Nephron progenitor cell (in vitro differentiated cells): ENCODE results near the gene GFOD1.

Source experiments
- DNase-seq: peaks from one replicate; pipeline ENCODE4 v3.0.0; 2021
- H3K27ac Mint-ChIP-seq: 2 replicates; pipeline ENCODE4 v1.8.0; 2021; ENCODE audit warnings: mild to moderate bottlenecking, moderate library complexity, mixed read lengths
- H3K27me3 Mint-ChIP-seq: 2 replicates; pipeline ENCODE4 v1.8.0; 2021; ENCODE audit warnings: mild to moderate bottlenecking, low read depth, mixed read lengths; ENCODE audit not compliant: poor library complexity
- H3K36me3 Mint-ChIP-seq: 2 replicates; pipeline ENCODE4 v1.8.0; 2021; ENCODE audit warnings: low read depth, mixed read lengths
- H3K4me1 Mint-ChIP-seq: 2 replicates; pipeline ENCODE4 v1.8.0; 2021; ENCODE audit warnings: mixed read lengths
- H3K4me3 Mint-ChIP-seq: 2 replicates; pipeline ENCODE4 v1.8.0; 2021; ENCODE audit warnings: mild to moderate bottlenecking, moderate library complexity, mixed read lengths
- H3K9me3 Mint-ChIP-seq: 2 replicates; pipeline ENCODE4 v1.8.0; 2021; ENCODE audit warnings: mild to moderate bottlenecking, moderate library complexity, mixed read lengths
- TF ChIP-seq, protein P1 (sequence below): fragments of 200-600 bp; sonication (generic); IDR thresholded peaks from 2 replicates; pipeline ENCODE4 v1.5.0; 2021; ENCODE audit warnings: antibody characterized with exemption

Gene GFOD1

GRCh38 chr6:13398069-13398381, 89.4 kb downstream of the GFOD1 start:
- TF ChIP-seq, protein P1, sequence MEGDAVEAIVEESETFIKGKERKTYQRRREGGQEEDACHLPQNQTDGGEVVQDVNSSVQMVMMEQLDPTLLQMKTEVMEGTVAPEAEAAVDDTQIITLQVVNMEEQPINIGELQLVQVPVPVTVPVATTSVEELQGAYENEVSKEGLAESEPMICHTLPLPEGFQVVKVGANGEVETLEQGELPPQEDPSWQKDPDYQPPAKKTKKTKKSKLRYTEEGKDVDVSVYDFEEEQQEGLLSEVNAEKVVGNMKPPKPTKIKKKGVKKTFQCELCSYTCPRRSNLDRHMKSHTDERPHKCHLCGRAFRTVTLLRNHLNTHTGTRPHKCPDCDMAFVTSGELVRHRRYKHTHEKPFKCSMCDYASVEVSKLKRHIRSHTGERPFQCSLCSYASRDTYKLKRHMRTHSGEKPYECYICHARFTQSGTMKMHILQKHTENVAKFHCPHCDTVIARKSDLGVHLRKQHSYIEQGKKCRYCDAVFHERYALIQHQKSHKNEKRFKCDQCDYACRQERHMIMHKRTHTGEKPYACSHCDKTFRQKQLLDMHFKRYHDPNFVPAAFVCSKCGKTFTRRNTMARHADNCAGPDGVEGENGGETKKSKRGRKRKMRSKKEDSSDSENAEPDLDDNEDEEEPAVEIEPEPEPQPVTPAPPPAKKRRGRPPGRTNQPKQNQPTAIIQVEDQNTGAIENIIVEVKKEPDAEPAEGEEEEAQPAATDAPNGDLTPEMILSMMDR, result no peak
- Mint-ChIP-seq H3K9me3 (no peaks in the 10 kb centered on the region), H3K27ac (no peak overlapping the region), H3K27me3 (no peaks in the 10 kb centered on the region), H3K4me3 (no peak overlapping the region), H3K4me1 (peaks cover 18% of the 10 kb centered on the region), H3K36me3 (no peaks in the 10 kb centered on the region)
- DNase-seq, result no peak

DNA sequence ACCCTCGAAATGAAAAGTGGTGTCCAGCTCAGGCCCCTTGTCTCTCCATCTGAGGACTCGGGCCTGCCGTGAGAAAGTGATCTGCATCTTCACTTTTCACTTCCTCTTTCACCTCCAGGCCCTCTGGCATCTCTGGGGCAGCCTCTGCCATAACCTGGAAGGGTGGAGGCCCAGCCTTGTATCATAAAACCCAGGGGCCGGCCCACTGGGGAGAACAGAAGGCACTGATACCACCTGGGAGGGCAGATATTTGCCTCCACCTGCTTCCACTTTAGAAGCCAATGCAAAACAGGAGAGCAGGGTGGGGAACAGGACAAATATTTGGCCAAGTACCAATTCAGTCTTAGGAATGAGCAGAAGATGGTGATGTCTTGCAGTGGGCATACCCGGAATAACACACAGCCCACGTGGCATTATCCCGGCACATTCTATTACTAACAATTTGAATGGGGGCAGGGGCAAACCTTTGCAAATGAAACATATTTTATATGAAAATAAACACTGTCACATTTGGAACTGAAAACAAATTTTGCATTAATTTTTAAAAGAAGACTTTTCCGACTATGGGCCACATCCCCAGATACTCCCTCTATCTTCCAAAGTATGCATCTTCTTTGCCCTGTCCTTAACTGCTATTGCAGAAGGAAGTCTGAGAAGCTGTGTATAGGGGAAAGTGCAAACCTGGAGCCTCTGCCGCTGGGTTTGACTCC, 89.9 kb downstream of the GFOD1 start:
- TF ChIP-seq, protein P1, result no peak
- no peak overlapping the region for H3K4me3 Mint-ChIP-seq
- no peaks in the 10 kb centered on the region for H3K36me3 Mint-ChIP-seq
- H3K27ac Mint-ChIP-seq, result no peak overlapping the region
- peaks cover 1% of the 10 kb centered on the region for H3K27me3 Mint-ChIP-seq
- H3K9me3 Mint-ChIP-seq, result peaks cover 1% of the 10 kb centered on the region
- peaks cover 18% of the 10 kb centered on the region for H3K4me1 Mint-ChIP-seq
- no peak for DNase-seq

DNA sequence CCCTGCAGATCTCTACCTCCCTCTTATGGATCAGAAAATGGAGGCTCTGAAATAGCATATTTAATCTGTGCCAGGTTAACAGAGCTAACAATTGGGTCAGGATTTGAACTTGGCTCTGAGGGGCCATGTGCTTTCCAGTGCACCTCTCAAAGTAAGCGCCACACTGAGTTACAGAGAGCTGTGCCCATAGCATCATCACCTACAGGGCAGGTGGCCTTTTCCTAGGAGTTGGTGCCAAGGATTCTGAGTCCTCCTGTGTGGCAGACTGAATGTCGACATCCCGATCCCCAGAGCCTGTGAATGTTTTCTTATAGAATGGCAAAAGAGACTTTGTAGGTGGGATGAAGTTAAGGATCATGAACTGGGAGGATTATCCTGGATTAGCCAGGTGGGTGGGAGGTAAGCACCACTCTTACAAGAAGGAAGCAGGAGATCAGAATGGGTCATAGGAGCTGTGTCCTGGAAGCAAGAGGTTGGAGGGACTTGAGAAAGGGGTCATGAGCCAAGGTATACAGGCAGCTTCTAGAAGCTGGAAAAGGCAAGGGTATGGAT, 91.1 kb downstream of the GFOD1 start:
- no peak overlapping the region for H3K4me3 Mint-ChIP-seq
- no peak overlapping the region for H3K27ac Mint-ChIP-seq
- no peak for DNase-seq
- peaks cover 18% of the 10 kb centered on the region for H3K4me1 Mint-ChIP-seq
- TF ChIP-seq, protein P1, result no peak
- H3K27me3 Mint-ChIP-seq, result peaks cover 5% of the 10 kb centered on the region
- peaks cover 3% of the 10 kb centered on the region for H3K9me3 Mint-ChIP-seq
- H3K36me3 Mint-ChIP-seq, result no peaks in the 10 kb centered on the region

DNA sequence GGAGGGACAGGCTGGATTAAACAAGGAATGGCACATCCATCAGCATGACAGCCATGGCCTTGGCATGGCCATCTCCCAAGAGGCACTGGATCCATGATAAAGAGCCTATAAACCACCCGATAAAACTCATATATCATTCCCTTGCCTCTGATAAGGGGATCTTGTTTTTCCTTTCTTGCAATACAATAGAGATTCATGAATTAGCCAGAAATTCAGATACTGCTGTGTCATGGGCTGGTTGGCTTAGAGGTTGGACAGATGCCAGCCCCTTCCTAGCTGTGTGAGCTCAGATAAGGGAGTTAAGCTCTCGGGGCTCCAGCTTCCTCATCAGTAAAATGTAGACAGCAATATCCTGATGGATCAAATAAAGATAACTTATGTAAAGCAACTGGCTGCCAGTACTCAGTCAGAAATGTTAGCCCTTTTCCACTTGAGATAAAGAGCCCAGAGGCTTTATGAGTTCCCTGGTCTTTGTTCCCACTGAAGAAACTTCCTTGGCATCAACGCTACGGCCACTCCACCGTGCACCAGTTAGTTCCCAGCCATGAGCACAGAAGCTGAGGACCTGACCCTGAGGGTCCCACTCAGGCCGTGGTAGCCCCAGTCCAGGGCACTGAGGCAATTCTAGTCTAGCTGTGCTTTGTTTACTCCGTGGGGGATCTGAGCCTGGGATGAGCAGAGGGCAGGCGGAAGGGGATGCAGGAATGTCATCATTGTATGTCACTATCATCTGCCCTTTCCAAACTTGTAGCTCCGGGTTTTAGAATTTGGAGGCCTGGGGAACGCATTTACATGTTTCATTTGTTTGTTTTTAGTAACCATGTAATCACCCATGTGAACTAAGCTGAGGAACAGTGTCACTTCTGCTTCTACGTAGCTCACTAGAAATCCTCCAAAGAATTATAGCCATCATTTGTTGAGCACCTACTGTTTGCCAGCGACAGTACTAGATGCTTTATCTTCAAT, 91.8 kb downstream of the GFOD1 start:
- Mint-ChIP-seq H3K4me1 (peaks cover 18% of the 10 kb centered on the region), H3K9me3 (peaks cover 3% of the 10 kb centered on the region), H3K27ac (no peak overlapping the region), H3K36me3 (no peaks in the 10 kb centered on the region), H3K4me3 (no peak overlapping the region), H3K27me3 (peaks cover 5% of the 10 kb centered on the region)
- TF ChIP-seq, protein P1, result no peak
- DNase-seq, result no peak

- no peak overlapping the region for H3K4me3 Mint-ChIP-seq
- DNase-seq, result no peak
- H3K27ac Mint-ChIP-seq, result no peak overlapping the region
- H3K36me3 Mint-ChIP-seq, result no peaks in the 10 kb centered on the region
- H3K4me1 Mint-ChIP-seq, result peaks cover 7% of the 10 kb centered on the region
- peaks cover 29% of the 10 kb centered on the region for H3K9me3 Mint-ChIP-seq
- H3K27me3 Mint-ChIP-seq, result peaks cover 11% of the 10 kb centered on the region
- TF ChIP-seq, protein P1, result no peak
These were observed 94.9 kb downstream of the GFOD1 start for GRCh38 chr6:13392462-13392861.
